Loucy (cell line): ENCODE data around the gene APLP2.

Source experiments
- H2AFZ ChIP-seq: fragments of 200-600 bp; sonication (generic); 2 replicates; pipeline ENCODE4 v1.6.0; 2016; ENCODE audit warnings: antibody characterized with exemption, mild to moderate bottlenecking, low read length, moderate library complexity
- H3F3A ChIP-seq: fragments of 200-600 bp; 2 replicates; pipeline ENCODE4 v1.6.0; 2016; ENCODE audit warnings: antibody characterized with exemption, low read depth, mild to moderate bottlenecking
- H3K27me3 ChIP-seq: fragments of 200-600 bp; sonication (generic); 2 replicates; pipeline ENCODE4 v1.6.1; 2014; ENCODE audit warnings: low read length, mild to moderate bottlenecking; ENCODE audit not compliant: insufficient read depth, poor library complexity, severe bottlenecking
- H3K36me3 ChIP-seq: fragments of 200-600 bp; sonication (generic); 2 replicates; pipeline ENCODE4 v1.6.1; 2016; ENCODE audit warnings: low read length; ENCODE audit not compliant: insufficient read depth
- H3K4me1 ChIP-seq: fragments of 200-600 bp; sonication (generic); 2 replicates; pipeline ENCODE4 v1.5.1; 2014; ENCODE audit warnings: low read length, mild to moderate bottlenecking; ENCODE audit not compliant: insufficient read depth, poor library complexity, severe bottlenecking
- H3K4me2 ChIP-seq: fragments of 200-600 bp; sonication (generic); 2 replicates; pipeline ENCODE4 v1.6.0; 2014; ENCODE audit warnings: antibody characterized with exemption, low read length, low read depth, mild to moderate bottlenecking; ENCODE audit not compliant: poor library complexity, severe bottlenecking
- H3K4me3 ChIP-seq: fragments of 200-600 bp; sonication (generic); 2 replicates; pipeline ENCODE4 v1.5.1; 2014; ENCODE audit warnings: low read length, mild to moderate bottlenecking, mixed read lengths; ENCODE audit not compliant: poor library complexity, severe bottlenecking
- H3K79me2 ChIP-seq: fragments of 200-600 bp; sonication (generic); 2 replicates; pipeline ENCODE4 v1.6.1; 2014; ENCODE audit warnings: low read length; ENCODE audit not compliant: insufficient read depth
- H3K9ac ChIP-seq: fragments of 200-600 bp; sonication (generic); 2 replicates; pipeline ENCODE4 v1.6.0; 2014; ENCODE audit warnings: mild to moderate bottlenecking, low read depth, low read length, moderate library complexity; ENCODE audit not compliant: poor library complexity, severe bottlenecking
- H3K9me2 ChIP-seq: fragments of 200-600 bp; sonication (generic); replicated peaks from 2 replicates; pipeline ENCODE4 v1.6.1; 2016; ENCODE audit warnings: low read depth, low read length, mixed read lengths
- H3K9me3 ChIP-seq: fragments of 200-600 bp; sonication (generic); 2 replicates; pipeline ENCODE4 v1.6.1; 2014; ENCODE audit warnings: mild to moderate bottlenecking, antibody characterized with exemption, low read length, low read depth; ENCODE audit not compliant: insufficient read depth
- H4K20me1 ChIP-seq: fragments of 200-600 bp; sonication (generic); 2 replicates; pipeline ENCODE4 v1.6.0; 2014; ENCODE audit warnings: antibody characterized with exemption, low read length, mild to moderate bottlenecking; ENCODE audit not compliant: insufficient read depth, poor library complexity, severe bottlenecking
- CTCF ChIP-seq: fragments of 200-600 bp; sonication (generic); conservative IDR thresholded peaks from 2 replicates; pipeline ENCODE4 v1.5.1; 2014; ENCODE audit warnings: mild to moderate bottlenecking, antibody characterized with exemption, low read length
- EZH2phosphoT487 ChIP-seq: fragments of 200-600 bp; IDR thresholded peaks from 2 replicates; pipeline ENCODE4 v1.6.1; 2018; ENCODE audit warnings: antibody characterized with exemption, mild to moderate bottlenecking, moderate library complexity, borderline replicate concordance

APLP2 gene

DNA sequence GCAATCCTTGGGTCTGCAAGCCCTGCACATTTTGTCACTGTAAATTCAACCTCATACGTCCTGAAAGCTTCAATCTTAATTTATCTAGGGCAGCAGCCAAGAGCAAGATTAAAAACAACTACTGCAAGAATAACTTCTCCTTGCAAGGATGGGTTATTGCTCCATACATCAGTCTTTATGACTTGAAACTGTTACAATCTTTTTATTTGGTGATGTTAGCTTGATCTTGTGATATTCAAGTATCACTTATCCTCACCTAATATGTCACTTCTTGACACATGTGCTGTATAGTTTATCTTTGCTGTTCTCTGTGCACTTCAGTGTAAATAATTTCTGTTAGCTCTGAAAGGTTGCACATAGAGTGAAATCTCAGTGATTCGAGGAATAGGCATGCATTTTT lies 14.7 kb upstream of the APLP2 start:
- H3K9ac ChIP-seq = no peak overlapping the region
- H3K79me2 ChIP-seq = no peaks in the 10 kb centered on the region
- H4K20me1 ChIP-seq = no peaks in the 10 kb centered on the region
- no peaks in the 10 kb centered on the region for H3K9me2 ChIP-seq
- no peaks in the 10 kb centered on the region for H3K9me3 ChIP-seq
- no peak overlapping the region for H3K4me2 ChIP-seq
- H3K4me3 ChIP-seq = no peak overlapping the region
- no peaks in the 10 kb centered on the region for H3K36me3 ChIP-seq
- H3K4me1 ChIP-seq = no peaks in the 10 kb centered on the region
- TF ChIP-seq CTCF (no peak), EZH2phosphoT487 (no peak)
- H3K27me3 ChIP-seq = no peaks in the 10 kb centered on the region
- no peak overlapping the region for H2AFZ ChIP-seq
- H3F3A ChIP-seq = no peaks in the 10 kb centered on the region

DNA sequence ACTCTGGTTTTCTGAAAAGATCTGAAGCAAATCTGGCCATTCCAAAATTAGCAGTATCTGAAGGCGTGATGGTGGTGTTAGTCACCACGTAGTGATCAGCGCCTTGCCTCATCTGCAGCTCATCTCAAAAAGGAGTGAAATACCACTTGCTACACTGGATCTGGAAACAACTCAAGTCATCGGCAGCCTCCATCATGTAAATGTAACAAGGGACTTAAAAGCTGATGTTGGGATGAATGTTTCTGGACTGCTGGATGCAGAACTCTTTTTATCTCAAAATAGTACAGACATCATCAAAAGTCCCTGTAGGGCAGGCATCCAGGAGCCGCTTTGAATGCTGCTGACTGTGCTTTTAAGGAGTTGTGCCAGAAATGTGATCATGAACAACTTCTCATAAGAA lies 14.1 kb upstream of the APLP2 start:
- H3K9ac ChIP-seq = no peak overlapping the region
- H3F3A ChIP-seq = no peaks in the 10 kb centered on the region
- no peak overlapping the region for H3K4me3 ChIP-seq
- no peaks in the 10 kb centered on the region for H3K9me3 ChIP-seq
- no peaks in the 10 kb centered on the region for H3K4me1 ChIP-seq
- no peaks in the 10 kb centered on the region for H3K9me2 ChIP-seq
- no peaks in the 10 kb centered on the region for H3K36me3 ChIP-seq
- H2AFZ ChIP-seq = no peak overlapping the region
- no peaks in the 10 kb centered on the region for H4K20me1 ChIP-seq
- H3K79me2 ChIP-seq = no peaks in the 10 kb centered on the region
- TF ChIP-seq CTCF (no peak), EZH2phosphoT487 (no peak)
- H3K4me2 ChIP-seq = no peak overlapping the region
- no peaks in the 10 kb centered on the region for H3K27me3 ChIP-seq

DNA sequence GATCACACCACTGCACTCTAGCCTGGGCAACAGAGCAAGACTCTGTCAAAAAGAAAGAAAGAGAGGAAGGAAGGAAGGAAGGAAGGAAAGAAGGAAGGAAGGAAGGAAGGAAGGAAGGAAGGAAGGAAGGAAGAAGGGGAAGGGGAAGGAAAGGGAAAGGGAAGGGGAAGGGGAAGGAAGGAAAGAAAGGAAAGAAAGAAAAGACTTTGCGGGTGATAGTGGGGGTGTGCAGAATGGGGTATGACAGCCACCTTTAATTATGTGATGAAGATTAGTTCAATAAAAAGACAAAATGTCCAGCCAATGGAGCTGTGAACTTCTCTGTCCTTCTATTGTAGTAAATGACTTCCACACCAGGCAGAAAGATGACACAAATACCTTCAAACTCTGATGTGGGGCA lies 8.7 kb upstream of the APLP2 start:
- Histone ChIP-seq H3K9me3 (no peaks in the 10 kb centered on the region), H3K27me3 (no peaks in the 10 kb centered on the region), H3K9ac (no peak overlapping the region), H3K4me1 (peaks cover 7% of the 10 kb centered on the region), H3F3A (no peaks in the 10 kb centered on the region), H3K9me2 (no peaks in the 10 kb centered on the region), H3K79me2 (no peaks in the 10 kb centered on the region), H4K20me1 (no peaks in the 10 kb centered on the region), H3K36me3 (no peaks in the 10 kb centered on the region), H3K4me2 (no peak overlapping the region), H2AFZ (no peak overlapping the region), H3K4me3 (no peak overlapping the region)
- TF ChIP-seq EZH2phosphoT487 (no peak), CTCF (no peak)
